ENCODE results near the gene CELF2. TPM values are rescaled to one million over a fixed set of nuclear protein-coding genes. Genes with fewer than 3 reads are reported as not detected.
A peak's percentile ranks its signal among the peaks of the same experiment; 100 is the strongest.

CELF2 gene
- total RNA-seq, 1 donor from 2014 or later, result 89.2 TPM

DNA sequence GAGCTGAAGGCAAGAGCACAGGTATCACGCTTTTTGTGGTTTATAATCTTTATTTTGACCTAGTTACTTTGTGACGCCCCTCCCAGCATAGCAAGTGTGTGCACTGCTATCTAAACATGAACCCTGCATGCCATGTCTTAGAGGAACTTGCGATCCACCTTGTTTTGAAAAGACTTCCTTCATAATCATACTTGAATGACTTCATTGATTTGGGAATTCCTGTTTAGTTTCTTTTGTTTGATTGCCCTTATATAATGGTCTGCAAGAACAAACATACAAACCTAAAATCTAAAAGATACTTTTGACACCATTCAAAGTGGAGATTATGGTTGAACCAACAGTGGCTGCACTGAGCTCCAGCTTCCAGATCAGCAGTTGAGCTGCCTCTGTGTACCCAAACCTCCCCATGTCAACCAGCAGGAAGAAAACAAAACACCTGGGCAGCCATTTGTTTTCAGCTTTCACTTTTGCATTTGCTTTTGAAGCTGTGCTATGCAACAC, 132.6 kb downstream of the CELF2 start:
- DNase-seq (no peak), ATAC-seq (ENCODE audit: low read depth) (no peak)
- ChIA-PET POLR2A (interaction anchor here (0.5 to 3.1 kb wide), 8 partner anchors 10 to 277 kb away, joined by 3 to 33 read pairs (median 4); no protein-coding TSS in a partner anchor), CTCF (interaction anchor here (1.0 to 2.2 kb wide), 4 partner anchors 9 to 96 kb away, joined by 3 to 9 read pairs (median 4); no protein-coding TSS in a partner anchor)
- Mint-ChIP-seq H3K9me3 (no peaks in the 10 kb centered on the region), H3K4me3 (no peak overlapping the region), H3K27ac (peak overlapping the region; percentile 35), H3K27me3 (no peaks in the 10 kb centered on the region), H3K4me1 (peaks cover 87% of the 10 kb centered on the region), H3K36me3 (ENCODE audit: low read depth) (no peaks in the 10 kb centered on the region)
- TF ChIP-seq, protein P1, sequence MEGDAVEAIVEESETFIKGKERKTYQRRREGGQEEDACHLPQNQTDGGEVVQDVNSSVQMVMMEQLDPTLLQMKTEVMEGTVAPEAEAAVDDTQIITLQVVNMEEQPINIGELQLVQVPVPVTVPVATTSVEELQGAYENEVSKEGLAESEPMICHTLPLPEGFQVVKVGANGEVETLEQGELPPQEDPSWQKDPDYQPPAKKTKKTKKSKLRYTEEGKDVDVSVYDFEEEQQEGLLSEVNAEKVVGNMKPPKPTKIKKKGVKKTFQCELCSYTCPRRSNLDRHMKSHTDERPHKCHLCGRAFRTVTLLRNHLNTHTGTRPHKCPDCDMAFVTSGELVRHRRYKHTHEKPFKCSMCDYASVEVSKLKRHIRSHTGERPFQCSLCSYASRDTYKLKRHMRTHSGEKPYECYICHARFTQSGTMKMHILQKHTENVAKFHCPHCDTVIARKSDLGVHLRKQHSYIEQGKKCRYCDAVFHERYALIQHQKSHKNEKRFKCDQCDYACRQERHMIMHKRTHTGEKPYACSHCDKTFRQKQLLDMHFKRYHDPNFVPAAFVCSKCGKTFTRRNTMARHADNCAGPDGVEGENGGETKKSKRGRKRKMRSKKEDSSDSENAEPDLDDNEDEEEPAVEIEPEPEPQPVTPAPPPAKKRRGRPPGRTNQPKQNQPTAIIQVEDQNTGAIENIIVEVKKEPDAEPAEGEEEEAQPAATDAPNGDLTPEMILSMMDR (IDR thresholded peaks at IDR 0.05), result no peak
- intact Hi-C loops (cut with micrococcal nuclease), result no loop called here

DNA sequence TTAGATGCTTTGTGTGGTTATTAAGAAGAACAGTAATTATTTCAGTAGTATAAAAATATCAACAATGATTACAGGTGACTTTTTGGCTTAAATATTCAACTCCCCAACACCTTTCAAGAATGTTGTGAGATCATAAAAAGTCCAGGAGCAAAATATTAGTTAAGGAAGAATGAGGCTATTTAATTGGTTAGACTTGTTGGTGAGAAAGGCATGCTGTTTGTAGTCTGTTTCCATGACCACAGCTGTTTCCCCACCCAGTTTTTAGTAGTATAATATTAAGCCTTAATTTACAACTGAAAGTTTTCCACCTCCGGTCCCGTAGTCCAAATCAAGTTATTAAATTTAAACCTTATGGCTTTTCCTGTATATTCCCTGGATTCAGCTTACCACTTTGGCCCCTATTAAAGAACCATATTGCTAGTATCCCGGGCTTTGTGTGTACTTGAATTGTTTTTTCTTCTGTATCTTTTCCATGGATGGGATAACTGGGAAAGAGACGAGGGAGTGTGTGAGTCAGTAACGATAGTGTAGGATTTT, 133.3 kb downstream of the CELF2 start:
- no peak for DNase-seq
- Mint-ChIP-seq H3K4me3 (no peak overlapping the region), H3K27ac (peak overlapping the region; percentile 35), H3K27me3 (no peaks in the 10 kb centered on the region), H3K36me3 (ENCODE audit: low read depth) (no peaks in the 10 kb centered on the region), H3K9me3 (no peaks in the 10 kb centered on the region), H3K4me1 (peaks cover 85% of the 10 kb centered on the region)
- POLR2A ChIA-PET, result interaction anchor here (1.0 to 3.1 kb wide), 3 partner anchors 14 to 28 kb away, joined by 3 to 33 read pairs (median 4); no protein-coding TSS in a partner anchor
- CTCF ChIA-PET, result interaction anchor here (1.1 to 1.5 kb wide), 2 partner anchors 9 to 95 kb away, joined by 3 to 4 read pairs; no protein-coding TSS in a partner anchor
- ATAC-seq (ENCODE audit: low read depth), result no peak
- TF ChIP-seq, protein P1 (IDR thresholded peaks at IDR 0.05), result no peak
- intact Hi-C loops (cut with micrococcal nuclease), result no loop called here

GRCh38 chr10:11152801-11153200, 135.1 kb downstream of the CELF2 start:
- TF ChIP-seq, protein P1 (IDR thresholded peaks at IDR 0.05), result no peak
- no peaks in the 10 kb centered on the region for H3K27me3 Mint-ChIP-seq
- no peaks in the 10 kb centered on the region for H3K36me3 Mint-ChIP-seq (ENCODE audit: low read depth)
- intact Hi-C loops (cut with micrococcal nuclease), result no loop called here
- H3K27ac Mint-ChIP-seq, result no peak overlapping the region
- peaks cover 80% of the 10 kb centered on the region for H3K4me1 Mint-ChIP-seq
- CTCF ChIA-PET, result no interaction called here
- H3K9me3 Mint-ChIP-seq, result no peaks in the 10 kb centered on the region
- no peak for ATAC-seq (ENCODE audit: low read depth)
- DNase-seq, result no peak
- no peak overlapping the region for H3K4me3 Mint-ChIP-seq
- POLR2A ChIA-PET, result interaction anchor here (1.0 to 2.1 kb wide), 2 partner anchors 12 to 27 kb away, joined by 3 to 11 read pairs; no protein-coding TSS in a partner anchor

DNA sequence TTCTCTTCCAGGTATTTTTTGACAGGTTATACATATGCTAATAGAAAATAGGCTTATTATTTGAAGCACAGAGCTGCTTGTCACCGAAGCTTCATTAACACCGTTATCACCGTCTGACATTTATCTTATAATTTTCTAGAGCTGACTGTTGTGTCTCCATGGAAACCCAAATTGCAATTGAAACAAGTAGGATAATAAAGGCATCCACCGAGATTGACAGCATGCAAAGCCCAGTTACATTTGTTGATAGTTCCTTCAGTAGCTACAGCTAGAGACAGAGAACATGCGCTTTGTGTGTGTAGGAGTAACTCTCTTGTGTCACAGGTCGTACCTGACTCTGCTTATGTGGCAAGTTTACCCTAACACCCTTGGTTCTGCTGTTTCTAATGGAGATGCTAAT, 135.6 kb downstream of the CELF2 start:
- POLR2A ChIA-PET, result interaction anchor here (1.0 to 2.1 kb wide), 2 partner anchors 11 to 26 kb away, joined by 3 to 11 read pairs; no protein-coding TSS in a partner anchor
- intact Hi-C loops (cut with micrococcal nuclease), result no loop called here
- Mint-ChIP-seq H3K27me3 (no peaks in the 10 kb centered on the region), H3K4me3 (no peak overlapping the region), H3K27ac (no peak overlapping the region), H3K36me3 (ENCODE audit: low read depth) (no peaks in the 10 kb centered on the region), H3K9me3 (no peaks in the 10 kb centered on the region), H3K4me1 (peaks cover 80% of the 10 kb centered on the region)
- ATAC-seq (ENCODE audit: low read depth) (no peak), DNase-seq (no peak)
- TF ChIP-seq, protein P1 (IDR thresholded peaks at IDR 0.05), result no peak
- CTCF ChIA-PET, result no interaction called here

DNA sequence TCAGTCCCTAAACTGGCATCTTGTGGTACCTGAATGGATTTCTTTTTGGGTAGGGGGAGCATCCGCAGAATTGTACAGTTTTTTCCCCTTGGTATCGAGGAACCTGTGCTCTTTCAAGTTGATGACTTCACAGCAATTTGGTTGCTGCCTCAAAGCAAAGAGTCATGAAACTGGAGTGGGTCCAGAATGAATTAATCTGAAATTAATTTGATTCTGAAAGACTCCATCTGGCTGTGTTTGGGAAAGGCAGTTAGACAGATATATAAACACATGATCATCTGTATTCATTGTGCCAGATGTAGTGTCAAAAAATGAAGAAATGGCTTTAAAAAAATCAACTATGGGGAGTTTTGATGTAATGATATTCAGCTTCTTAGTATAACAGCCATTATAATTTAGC, 136.1 kb downstream of the CELF2 start:
- no peak for DNase-seq
- Mint-ChIP-seq H3K4me1 (peaks cover 80% of the 10 kb centered on the region), H3K4me3 (no peak overlapping the region), H3K27ac (no peak overlapping the region), H3K27me3 (no peaks in the 10 kb centered on the region), H3K36me3 (ENCODE audit: low read depth) (no peaks in the 10 kb centered on the region), H3K9me3 (no peaks in the 10 kb centered on the region)
- ChIA-PET POLR2A (interaction anchor here (1.0 to 2.1 kb wide), 2 partner anchors 11 to 26 kb away, joined by 3 to 11 read pairs; no protein-coding TSS in a partner anchor), CTCF (no interaction called here)
- no peak for ATAC-seq (ENCODE audit: low read depth)
- TF ChIP-seq, protein P1 (IDR thresholded peaks at IDR 0.05), result no peak
- intact Hi-C loops (cut with micrococcal nuclease), result loop anchor here (1.0 kb wide), 2 partner anchors 10 to 12 kb away; no protein-coding TSS in a partner anchor
